IPS-11a (cell line): ENCODE measurements around the gene CAPN6.

Experiments used
- H3K4me3 ChIP-seq: one replicate; pipeline ENCODE4 v1.5.1; 2013; ENCODE audit warnings: low read depth, low read length, control low read depth

The CAPN6 gene

GRCh38 chrX:111270339-111270738 is at the start of gene CAPN6:
Gene CAPN6 (minus strand): TSS chrX:111270483. CDS start chrX:111263936, 6,547 bp downstream.
- no peak within 1 kb of the TSS for H3K4me3 ChIP-seq

- H3K4me3 ChIP-seq: no peak overlapping the region
Measured at GRCh38 chrX:111319451-111319850, 49.2 kb upstream of the CAPN6 start.

GRCh38 chrX:111318901-111319300 is 48.6 kb upstream of the CAPN6 start:
- no peak overlapping the region for H3K4me3 ChIP-seq

GRCh38 chrX:111309083-111309482 is 38.8 kb upstream of the CAPN6 start:
- no peak overlapping the region for H3K4me3 ChIP-seq

GRCh38 chrX:111308039-111308438 is 37.8 kb upstream of the CAPN6 start:
- H3K4me3 ChIP-seq: no peak overlapping the region

GRCh38 chrX:111302284-111302683 is 32.0 kb upstream of the CAPN6 start:
- H3K4me3 ChIP-seq: no peak overlapping the region

GRCh38 chrX:111288841-111289240 is 18.6 kb upstream of the CAPN6 start:
- H3K4me3 ChIP-seq: no peak overlapping the region

GRCh38 chrX:111284631-111285293 is 14.5 kb upstream of the CAPN6 start:
- no peak overlapping the region for H3K4me3 ChIP-seq

GRCh38 chrX:111283446-111283845 is 13.2 kb upstream of the CAPN6 start:
- no peak overlapping the region for H3K4me3 ChIP-seq

GRCh38 chrX:111282991-111283390 is 12.7 kb upstream of the CAPN6 start:
- H3K4me3 ChIP-seq: no peak overlapping the region

- no peak overlapping the region for H3K4me3 ChIP-seq
Measured at GRCh38 chrX:111282139-111282538, 11.9 kb upstream of the CAPN6 start.

GRCh38 chrX:111268506-111268905 is 1.8 kb downstream of the CAPN6 start:
- H3K4me3 ChIP-seq: no peak overlapping the region

GRCh38 chrX:111265486-111265885 is 4.8 kb downstream of the CAPN6 start:
- H3K4me3 ChIP-seq: no peak overlapping the region

- no peak overlapping the region for H3K4me3 ChIP-seq
Measured at GRCh38 chrX:111264385-111264784, 5.9 kb downstream of the CAPN6 start.

- no peak overlapping the region for H3K4me3 ChIP-seq
Measured at GRCh38 chrX:111262086-111262485, 8.2 kb downstream of the CAPN6 start.

- no peak overlapping the region for H3K4me3 ChIP-seq
Measured at GRCh38 chrX:111260451-111260850, 9.8 kb downstream of the CAPN6 start.

- no peak overlapping the region for H3K4me3 ChIP-seq
Measured at GRCh38 chrX:111259559-111259958, 10.7 kb downstream of the CAPN6 start.

- no peak overlapping the region for H3K4me3 ChIP-seq
Measured at GRCh38 chrX:111257733-111258132, 12.6 kb downstream of the CAPN6 start.

- no peak overlapping the region for H3K4me3 ChIP-seq
Measured at GRCh38 chrX:111254896-111255693, 15.2 kb downstream of the CAPN6 start.

- no peak overlapping the region for H3K4me3 ChIP-seq
Measured at GRCh38 chrX:111244235-111244750, 26.0 kb downstream of the CAPN6 start.

- H3K4me3 ChIP-seq: no peak overlapping the region
Measured at GRCh38 chrX:111216293-111216801, 53.9 kb downstream of the CAPN6 start.

- no peak overlapping the region for H3K4me3 ChIP-seq
Measured at GRCh38 chrX:111207851-111208250, 62.4 kb downstream of the CAPN6 start.
